Measurements from ENCODE around the gene FANCB.
A peak's percentile ranks its signal among the peaks of the same experiment; 100 is the strongest.

FANCB gene

DNA sequence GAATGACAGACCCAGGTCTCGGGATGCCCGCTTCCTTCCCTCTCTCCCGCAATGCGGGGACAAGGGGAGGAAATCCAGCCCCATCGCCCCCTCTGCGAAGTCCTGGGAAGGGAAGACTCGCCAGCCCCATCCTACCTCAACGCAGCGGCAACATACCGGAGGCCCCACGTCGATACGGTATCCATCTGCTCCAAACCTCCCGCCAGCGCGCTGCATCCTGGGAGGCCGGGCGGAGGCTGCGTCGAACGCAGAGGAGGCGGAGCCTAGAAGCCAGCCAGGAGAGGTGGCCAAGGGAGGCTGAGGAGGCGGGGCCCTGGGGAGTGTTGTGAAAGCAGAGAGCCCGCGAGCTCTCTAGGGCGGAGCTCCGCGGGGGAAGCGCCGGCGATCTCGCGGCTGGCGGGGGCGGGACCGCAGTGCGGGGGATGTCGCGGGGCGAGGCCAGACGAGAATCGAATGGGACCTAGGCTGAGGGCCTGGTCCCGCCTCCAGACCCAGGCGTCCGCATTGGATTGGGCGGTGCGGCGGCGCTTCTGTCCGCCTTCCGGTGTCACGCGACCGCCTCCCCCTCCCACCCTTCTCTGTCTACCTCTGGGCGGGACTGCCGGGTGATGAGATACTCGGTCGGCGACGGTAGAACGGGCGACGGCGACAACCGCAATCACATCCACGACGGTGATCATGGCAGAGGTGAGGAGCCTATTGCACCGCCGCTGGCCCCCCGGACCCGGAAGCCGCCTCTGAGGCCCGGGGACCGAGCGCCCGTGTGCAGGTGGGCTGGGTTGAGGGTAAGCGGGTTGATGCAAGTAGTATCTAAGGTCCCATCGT, at the start of gene FANCB, which contains the start of gene MOSPD2:
Gene FANCB (minus strand): TSS at position 219 of the 825 bp plus-strand sequence. CDS start 7,559 bp downstream, outside the sequence.
Gene MOSPD2 (plus strand): TSS at position 571 of the 825 bp plus-strand sequence. CDS start 108 bp downstream, at position 679.
- peak; percentile 93 for DNase-seq

DNA sequence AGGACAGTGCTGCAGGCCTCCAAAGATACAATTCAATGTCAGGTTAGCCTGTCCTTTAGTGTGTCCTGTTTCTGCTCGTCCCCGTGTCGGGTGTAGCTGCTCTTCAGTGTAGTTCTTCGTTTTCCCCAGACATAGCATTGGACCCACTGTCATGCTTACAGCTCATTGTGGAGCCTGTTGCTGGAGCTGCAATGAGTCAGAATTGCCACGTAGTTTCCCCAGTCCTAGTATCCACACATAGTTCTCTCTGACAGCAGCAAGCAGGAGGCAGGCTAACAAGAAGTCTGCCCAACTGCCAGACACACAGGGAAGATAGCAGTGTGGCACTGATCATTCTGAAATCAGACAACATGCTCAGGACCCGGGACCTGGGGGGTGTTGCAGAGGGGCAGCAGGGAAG, 49.6 kb upstream of the FANCB start:
- DNase-seq: no peak

DNA sequence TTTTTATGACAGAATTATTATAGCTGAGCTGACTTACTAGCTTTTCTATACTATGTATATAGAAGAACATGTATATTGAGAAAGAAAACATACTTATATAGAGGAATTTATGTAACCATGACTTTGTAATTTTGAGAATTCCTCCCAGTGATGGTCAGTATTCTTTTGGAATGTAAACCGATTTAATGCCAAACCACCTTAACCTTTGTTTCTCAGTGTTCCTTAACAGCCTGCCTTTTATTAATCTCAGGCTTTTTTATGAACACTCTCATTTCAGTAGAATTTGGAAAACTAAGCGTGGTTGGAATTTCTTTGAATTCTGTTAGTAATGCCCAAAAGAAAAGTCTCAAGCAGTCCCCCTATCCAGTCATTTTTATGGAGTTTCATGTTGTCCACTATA, 47.3 kb upstream of the FANCB start:
- no peak for DNase-seq

DNA sequence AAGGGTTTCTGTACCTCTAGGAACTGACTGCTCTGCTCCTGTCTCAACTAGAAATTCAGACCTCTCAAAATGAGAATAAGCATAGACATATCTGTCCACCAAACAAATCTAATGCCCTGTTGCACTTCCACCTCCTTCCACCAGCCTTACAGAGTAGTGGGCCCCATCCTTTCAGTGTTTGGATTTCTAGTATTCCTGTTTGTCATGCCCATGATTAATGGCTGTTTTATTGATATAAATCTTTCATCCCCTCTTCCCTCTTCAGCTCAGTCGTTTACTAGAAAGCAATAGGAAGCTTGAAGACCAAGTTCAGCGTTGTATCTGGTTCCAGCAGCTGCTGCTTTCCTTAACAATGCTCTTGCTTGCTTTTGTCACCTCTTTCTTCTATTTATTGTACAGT, 46.5 kb upstream of the FANCB start:
- no peak for DNase-seq

DNA sequence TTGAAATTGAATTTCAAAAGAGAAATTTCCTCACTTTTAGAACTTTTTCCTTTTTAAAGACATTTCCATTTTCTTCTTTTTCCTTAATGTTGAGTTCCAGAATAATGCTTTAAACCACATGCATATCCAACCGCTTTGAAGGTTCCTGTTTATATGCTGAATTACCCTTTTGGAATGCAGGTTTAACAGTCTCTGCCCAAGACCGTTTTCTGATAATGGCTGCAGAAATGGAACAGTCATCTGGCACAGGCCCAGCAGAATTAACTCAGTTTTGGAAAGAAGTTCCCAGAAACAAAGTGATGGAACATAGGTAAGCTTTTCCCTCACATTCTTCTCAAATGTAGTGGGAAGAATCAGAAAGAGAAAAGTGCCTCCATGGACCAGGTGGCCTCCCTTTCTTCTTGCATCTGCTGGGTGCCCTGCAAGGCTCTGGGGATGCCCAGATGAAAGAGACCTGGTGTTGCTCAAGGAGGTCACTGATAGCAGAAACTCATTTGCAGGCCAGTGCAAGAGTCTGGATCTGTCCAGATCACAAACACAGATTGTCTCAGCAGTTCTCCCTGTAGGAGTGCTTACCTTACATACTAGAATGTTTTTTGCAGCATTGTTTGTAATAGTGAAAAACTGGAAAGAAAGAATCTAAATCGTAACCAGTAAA, 43.3 kb upstream of the FANCB start:
- no peak for DNase-seq

DNA sequence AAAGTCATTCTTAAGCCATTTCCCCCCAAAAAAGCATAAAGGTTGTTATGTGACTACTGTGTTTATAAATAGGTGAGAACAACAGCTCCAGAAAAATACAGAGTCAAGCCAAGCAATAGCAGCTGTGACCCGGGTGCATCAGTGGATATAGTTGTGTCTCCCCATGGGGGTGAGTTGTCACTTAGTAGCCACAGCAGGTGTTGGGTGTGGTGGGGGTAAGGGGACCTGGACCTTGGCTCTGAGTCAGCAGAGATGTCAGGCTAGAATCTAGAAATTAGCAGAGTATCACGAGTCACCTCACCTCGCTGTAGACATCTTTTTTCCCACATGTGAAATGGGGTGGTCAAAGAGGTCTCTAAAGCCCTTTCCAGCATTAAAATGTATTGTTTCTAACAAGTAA, 42.7 kb upstream of the FANCB start:
- DNase-seq: no peak

DNA sequence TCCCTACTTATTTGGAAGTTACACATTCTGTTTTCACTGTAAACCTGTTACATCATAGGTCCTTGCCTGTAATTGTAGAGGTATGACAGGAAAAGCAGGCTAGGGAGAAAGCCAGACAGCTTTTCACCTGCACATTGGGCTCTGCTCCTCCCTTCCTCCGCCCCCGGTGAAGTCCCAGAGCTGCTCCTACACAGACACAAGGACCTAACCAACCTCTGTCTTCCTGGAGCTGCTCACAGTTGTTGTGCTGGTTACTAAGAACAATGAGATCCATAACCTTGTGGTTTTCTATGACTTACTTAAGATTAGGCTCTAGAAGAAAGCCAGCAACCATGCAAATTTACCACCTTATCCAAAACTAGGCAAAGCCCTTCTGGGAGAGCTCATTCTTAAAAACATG, 40.4 kb upstream of the FANCB start:
- no peak for DNase-seq

DNA sequence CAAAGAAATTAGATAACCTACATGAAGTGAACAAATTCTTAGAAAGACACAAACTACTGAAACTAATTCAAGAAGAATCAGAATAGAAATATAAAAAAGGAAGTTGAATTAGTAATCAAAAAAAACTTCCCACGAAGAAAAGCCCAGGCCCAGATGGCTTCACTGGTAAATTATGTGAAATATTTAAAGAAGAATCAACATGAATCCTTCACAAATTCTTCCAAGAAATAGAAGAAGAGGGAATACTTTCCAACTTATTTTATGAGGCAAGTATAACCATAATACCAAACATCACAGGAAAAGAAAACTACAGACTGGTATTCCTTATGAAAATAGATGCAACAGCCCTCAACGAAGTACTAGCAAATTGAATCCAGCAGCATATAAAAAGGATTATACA, 31.0 kb upstream of the FANCB start:
- DNase-seq: no peak

DNA sequence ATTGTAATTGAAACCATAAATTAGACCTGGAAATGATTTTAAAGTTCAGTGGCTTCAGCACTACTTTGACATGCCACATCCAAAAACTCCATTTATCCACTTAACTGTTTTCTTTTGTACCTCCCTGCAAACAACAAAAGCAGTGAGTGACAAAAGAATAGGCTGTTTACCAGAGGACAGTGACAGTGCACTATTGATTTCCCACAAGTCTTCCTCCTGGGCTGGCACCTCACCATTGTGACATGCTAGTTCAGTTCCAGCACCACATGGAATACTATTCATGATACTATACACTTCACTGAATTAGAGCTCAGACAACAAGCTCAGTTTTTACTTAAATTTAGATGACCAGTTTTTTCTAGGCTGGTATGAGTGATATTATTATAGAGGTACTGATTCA, 29.7 kb upstream of the FANCB start:
- DNase-seq: no peak

DNA sequence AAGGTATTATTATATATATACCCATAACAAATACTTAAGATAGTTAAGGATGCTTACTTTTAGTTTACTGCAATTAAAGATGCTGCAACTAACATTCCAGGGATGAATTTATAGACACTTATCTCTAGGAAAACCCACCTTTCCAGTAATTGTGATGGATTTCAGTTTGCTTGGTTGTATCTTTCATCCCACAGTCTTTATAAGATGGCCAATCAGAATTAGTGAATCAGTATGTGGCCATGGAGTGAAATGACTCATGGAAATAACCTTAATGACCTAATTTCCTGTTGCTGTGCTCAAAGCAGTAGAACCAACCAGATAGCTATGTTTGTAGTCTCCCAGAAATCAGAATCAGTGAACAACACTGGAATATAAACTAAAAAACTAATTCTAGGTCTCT, 26.7 kb upstream of the FANCB start:
- DNase-seq: no peak

DNA sequence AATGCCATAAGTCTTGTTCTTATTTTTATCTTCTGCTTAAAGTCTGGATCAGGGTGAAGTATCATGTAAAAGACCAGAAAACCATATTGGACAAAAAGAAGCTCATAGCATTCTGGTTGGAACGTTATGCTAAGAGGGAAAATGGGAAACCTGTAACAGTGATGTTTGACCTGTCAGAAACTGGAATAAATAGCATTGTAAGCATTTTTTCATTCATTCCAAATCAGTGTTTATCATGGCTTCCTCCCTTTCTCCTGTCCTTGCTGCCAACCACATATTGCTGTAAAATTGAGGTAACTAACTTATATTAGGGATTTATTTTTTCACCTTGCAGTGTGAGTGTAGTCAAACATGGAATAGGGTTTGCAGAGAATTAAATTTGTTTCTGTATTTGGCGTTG, 24.2 kb upstream of the FANCB start:
- no peak for DNase-seq

DNA sequence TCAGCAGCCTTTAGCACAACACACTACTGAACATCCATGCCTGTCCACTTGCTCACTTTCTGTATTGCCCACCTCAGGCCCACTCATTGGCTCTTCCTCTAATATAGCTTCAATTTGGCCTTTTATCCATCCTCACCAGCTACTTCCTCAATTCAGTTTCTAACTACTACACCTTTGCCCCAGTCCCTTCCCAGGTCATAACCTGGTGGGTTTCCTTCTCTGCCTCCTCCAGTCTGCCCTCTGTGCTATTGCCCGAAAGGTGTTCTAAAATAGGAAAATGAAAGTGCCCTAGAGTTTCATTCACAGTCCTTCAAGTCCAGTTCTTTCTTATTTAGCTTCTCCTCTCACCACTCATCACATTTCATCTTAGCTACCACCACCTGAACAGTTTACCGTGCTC, 23.4 kb upstream of the FANCB start:
- DNase-seq: no peak

DNA sequence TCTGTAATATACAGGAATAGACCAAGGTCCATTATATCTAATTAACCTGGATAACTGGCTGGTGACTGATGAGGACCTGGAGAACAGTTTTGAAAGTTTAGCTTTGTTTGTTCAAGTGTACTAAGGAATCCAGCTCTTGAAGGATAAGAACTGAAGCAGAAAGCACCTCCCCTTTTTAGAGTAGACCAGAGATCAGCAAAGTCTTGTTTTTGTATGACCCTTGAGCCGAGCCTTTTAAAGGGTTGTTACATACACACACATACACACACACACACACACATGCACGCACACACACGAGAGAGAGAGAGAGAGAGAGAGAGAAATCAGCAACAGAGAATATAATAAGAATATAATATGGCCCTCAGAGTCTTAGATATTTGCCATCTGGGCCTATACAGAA, 13.4 kb upstream of the FANCB start:
- DNase-seq: no peak

DNA sequence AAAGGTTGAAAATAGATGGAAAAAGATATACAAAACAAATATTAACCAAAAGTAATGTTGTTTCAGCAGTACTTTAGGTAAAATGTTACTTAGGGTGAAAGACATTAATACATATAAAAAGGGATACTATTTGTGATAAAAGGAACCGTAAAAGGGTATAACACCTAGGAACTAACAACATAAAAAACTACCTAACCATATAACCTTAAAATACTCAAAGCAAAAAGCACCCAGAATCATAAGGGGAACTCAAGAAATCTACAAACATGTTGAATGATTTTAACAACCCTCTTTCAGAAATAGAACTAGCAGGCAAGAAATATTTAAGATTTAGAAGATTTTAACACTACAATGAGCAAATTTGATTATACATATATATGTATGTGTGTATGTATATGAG, 11.8 kb upstream of the FANCB start:
- DNase-seq: no peak

DNA sequence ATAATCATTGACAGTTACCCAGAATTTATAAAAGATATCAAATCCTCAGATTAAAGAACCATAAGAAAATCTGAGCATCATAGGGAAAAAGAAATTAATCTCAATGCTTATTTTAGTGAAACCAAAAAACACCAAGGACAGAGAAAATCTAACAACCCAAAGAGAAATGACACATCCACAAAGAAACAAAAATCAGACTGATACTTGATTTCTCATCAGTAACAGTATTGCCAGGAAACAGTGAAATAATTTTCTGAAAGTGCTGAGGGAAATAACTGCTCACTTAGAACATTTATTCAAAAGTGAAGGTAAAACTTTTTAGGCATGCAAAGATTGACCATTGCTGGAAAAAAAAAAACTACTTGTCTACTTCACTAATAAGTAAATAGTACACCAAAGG, 11.0 kb upstream of the FANCB start:
- no peak for DNase-seq

DNA sequence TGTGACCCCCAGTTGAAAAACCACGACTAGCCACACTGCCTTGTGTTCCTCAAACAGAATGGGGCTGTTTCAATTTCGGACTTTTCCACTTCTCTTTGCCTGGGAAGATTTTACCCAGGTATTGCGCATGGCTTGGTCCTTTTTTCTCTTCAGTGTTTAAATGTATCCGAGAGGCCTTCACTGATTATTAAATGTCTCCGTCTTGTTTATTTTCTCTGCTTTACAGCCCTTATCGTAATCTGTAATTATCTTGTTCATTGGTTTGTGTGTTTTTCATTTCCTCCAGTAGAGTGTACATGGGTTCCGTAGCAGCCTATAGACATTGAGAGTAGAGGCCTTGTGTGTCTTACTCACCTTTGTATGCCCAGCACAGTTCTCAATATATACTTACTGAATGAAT, 2.8 kb upstream of the FANCB start:
- DNase-seq: no peak

DNA sequence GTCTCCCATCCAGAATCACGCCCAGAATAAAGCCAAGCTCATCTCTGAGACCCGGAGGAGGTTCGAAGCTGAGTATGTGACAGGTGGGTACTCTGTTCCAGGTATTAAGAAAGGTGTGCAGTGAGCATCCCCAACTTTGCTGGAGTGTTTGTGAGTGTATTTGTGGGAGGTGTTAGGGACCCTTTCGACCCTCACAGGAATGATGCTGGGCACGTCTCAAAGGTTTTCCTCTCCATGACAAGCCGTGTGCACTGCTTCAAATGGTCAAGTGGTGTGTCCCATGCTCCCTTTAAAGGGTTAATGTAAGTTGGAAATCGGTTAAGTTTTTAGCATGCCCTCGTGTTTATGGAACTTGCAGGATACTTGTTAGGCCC, 794 bp upstream of the FANCB start:
- no peak for DNase-seq

DNA sequence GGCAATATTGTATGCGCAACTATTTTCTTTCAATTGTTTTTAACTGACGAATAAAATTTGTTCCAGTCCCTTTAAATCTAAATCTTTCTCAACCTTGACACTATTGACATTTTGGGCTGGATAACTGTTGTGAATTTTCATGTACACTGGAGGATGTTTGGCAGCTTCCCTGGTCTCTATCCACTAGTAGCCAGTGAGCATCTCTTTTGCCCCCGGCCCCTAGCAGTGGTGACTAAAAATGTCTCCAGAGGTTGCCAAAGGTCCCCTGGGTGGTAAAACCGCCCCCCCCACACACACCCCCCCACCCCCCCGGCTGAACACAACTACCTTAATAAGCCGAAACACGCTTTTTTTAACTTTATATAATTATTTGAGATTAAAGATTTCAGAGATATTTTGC, 514 bp downstream of the FANCB start:
- no peak for DNase-seq

DNA sequence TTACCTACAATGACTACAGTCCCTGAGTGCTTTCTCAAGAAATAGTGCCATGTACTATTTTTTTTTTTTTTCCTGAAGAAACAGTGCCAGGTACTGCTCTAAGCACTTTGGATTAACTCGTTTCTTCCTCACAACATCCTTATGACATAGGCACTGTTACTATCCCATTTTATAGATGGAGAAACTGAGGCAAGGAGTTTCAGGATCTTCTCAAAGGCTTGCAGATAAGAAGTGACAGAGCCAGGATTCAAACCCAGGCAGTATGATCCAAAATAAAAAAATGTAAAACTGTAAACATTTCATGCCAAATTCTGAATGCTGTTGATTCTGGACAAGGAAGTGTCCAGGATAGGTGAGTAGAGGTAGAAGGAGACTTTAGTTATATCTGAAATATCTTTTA, 1.1 kb downstream of the FANCB start:
- DNase-seq: no peak

DNA sequence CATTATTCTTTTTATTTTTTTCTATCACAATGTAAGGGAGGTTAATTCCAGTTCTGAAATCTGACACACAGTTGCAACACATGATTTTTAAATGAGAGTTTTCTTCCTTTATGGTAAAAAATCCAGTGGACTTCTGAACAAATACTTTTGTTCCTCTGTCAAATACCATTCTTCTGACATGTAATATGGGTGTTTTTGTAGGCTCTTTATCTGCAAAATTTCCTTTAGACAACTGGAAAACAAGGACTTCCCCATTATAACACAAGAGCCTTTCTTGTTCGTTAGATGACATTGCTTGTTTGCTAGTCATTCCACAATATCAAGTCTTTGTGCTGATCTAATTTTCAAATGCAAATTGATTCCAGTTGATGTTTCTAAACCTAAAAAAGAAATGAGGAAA, 7.7 kb downstream of the FANCB start:
- no peak for DNase-seq

DNA sequence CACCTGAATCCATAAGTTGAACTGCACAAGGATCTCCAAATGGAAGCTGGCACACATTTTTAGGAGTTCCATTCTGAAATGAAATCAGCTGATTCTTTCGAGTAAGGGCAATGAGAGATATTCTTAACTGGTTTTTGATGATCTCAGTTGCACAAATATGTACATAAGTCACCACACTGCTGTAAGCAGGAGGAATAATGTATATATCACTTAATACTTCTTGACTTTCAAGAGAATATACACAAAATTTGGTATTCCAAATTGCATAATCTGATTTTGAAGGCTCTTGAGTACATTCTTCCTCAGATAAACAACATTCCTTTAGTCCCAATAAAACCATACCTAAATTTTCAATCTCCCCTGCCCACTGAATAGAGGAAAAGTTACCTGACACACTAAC, 8.2 kb downstream of the FANCB start:
- no peak for DNase-seq

DNA sequence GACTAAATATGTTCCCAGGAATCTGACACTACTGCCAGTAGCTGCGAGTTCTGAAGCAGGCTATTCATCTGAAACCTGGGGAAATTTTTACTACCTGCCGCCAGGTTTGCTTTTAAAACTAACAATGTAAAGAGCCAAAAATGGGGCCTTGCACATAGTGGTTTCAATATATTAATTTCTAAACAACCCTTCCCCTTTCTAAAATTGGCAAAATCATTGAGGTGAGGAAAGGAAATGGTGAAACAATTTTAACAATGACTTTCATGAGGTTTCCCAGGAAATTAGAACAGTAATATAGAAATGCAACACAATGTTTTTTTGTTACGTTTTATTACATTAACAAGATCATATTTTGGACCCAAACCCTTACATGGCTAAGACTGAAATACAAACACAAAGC, 21.3 kb downstream of the FANCB start:
- no peak for DNase-seq

DNA sequence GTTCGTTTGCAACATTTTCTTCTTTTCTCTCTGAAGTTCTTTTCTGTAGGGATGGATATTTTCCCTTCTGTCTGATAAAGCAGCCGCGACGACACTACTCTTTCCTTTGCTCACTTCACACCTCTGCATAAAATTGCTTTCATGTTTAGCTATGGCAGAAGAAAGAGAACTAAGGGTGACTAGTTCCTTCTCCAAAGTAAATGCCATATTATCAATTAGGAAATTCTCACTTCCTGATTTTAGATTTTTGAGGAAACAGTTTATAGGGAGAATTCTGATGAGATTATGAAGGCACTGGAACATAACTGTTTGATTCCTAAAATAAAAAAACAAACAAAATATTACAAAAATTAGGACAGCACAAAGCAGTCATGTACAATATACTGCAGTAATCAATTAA, 29.2 kb downstream of the FANCB start:
- no peak for DNase-seq

DNA sequence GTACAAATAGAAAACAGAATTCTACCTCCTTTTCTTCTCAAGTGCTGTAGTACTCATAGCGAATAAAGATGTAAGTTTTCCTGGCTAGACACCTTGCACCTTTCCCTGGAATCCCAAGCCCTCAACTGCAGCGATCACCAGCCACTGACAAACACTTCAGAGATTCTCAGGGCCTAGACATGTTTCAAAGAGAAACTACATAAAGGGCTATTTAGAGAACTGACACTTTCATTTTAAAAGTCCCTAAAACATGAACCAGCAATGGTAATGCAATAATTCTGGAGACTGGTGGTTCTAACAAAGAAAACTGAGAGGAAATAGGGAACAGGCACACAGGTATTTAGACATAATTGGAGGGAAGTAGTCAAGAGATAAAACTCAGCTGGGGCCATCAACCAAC, 35.7 kb downstream of the FANCB start:
- DNase-seq: no peak

DNA sequence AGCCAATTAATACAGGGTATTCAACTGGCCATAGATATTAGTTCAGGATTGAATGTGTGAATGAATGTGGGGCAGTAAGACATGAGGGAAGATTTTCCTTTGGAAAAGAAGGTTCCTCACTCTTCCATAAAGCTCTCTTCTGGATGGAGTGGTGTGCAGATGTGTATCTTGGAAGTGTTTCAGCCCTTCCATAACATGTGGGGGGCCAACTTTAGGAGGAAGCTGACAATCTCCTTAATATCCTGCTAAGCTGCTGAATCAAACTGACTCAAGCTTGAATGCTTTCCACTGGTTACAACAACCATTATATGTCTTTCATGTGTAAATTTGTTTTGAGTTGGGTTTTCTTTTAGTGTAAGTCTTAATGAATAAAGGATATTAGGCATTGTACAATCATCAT, 40.3 kb downstream of the FANCB start:
- DNase-seq: no peak

Measured in activated effector memory CD4-positive, alpha-beta T cell treated with Interleukin-2 at 50 U/mL for 16 hours (primary cell).